ENCODE data around the gene KRTAP1-1. TPM values are rescaled to one million over a fixed set of nuclear protein-coding genes. Genes with fewer than 3 reads are reported as not detected.

The KRTAP1-1 gene
- total RNA-seq, 1 experiment from 2014 or later, result not detected

- BruUV-seq (replicated peaks), result no TSS peak
- Histone ChIP-seq H4K20me1 (ENCODE audit: insufficient read depth) (no peaks in the 10 kb centered on the region), H3K79me2 (ENCODE audit: insufficient read depth, low read length) (no peaks in the 10 kb centered on the region), H3K9me2 (ENCODE audit: insufficient read depth) (no peaks in the 10 kb centered on the region; the same call in 1 of the 2 replicates), H3K27ac (ENCODE audit: low read depth, low read length) (no peak overlapping the region), H3K27me3 (ENCODE audit: insufficient read depth, low read length) (no peaks in the 10 kb centered on the region), H3K4me3 (replicated peaks in 1 of 2; ENCODE audit: low read depth in 1 of 2, low read length in 2 of 2) (no peak overlapping the region), H3K36me3 (ENCODE audit: control insufficient read depth in 1 of 2, insufficient read depth in 2 of 2, low read length in 2 of 2) (no peaks in the 10 kb centered on the region), H3K4me2 (ENCODE audit: low read length) (peak overlapping the region; percentile 22; the same call in 1 of the 2 replicates), H3K4me1 (ENCODE audit: control insufficient read depth in 1 of 2, insufficient read depth in 2 of 2, low read length in 2 of 2) (peaks cover 5 to 19% of the 10 kb centered on the region in 2 experiments; a peak in 3 of 4 replicates), H3K9ac (ENCODE audit: low read length) (no peak overlapping the region), H3K9me3 (ENCODE audit: control insufficient read depth in 1 of 2, insufficient read depth in 1 of 2, low read depth in 1 of 2, low read length in 2 of 2) (peaks cover 0 to 4% of the 10 kb centered on the region in 2 experiments; a peak in 1 of 4 replicates), H2AFZ (ENCODE audit: low read depth, low read length, poor library complexity, severe bottlenecking) (peak overlapping the region; percentile 64)
- no peak for DNase-seq (ENCODE audit: low read depth, low spot score)
- intact Hi-C loops (cut with micrococcal nuclease), result no loop called here
- no peak for ATAC-seq
- ChIA-PET CTCF (no interaction called here), POLR2A (interaction anchor here (0.8 kb wide), 1 partner anchor 40 kb away, joined by 3 read pairs; no protein-coding TSS in a partner anchor), RAD21 (ENCODE audit: low non-redundant PET in 1 of 2, low total read pairs in 2 of 2, uncharacterized antibody in 2 of 2, unreplicated experiment in 2 of 2) (no interaction called here)
- TF ChIP-seq POLR2AphosphoS5 (IDR thresholded peaks at IDR 0.05; ENCODE audit: low read depth, low read length) (no peak), REST (IDR thresholded peaks at IDR 0.05; ENCODE audit: low read depth) (no peak), ZNF274 (IDR thresholded peaks at IDR 0.05; ENCODE audit: low read depth, low read length) (no peak), JUND (IDR thresholded peaks at IDR 0.05) (peak; percentile 57), EGR1 (IDR thresholded peaks at IDR 0.05; ENCODE audit: low read depth) (no peak), ATF3 (IDR thresholded peaks at IDR 0.05) (no peak), YY1 (IDR thresholded peaks at IDR 0.05; ENCODE audit: extremely low read depth, insufficient replicate concordance, low read depth, low read length) (no peak), SIN3A (IDR thresholded peaks at IDR 0.05; ENCODE audit: low read depth) (no peak), RAD21 (IDR thresholded peaks at IDR 0.05; ENCODE audit: low read depth) (no peak), FOSL1 (IDR thresholded peaks at IDR 0.05; ENCODE audit: low read depth) (peak; percentile 46; the same call in 1 of the 2 replicates), POLR2A (IDR thresholded peaks at IDR 0.05; ENCODE audit: borderline replicate concordance, extremely low read depth, insufficient read depth, insufficient read length) (no peak), ELF1 (IDR thresholded peaks at IDR 0.05; ENCODE audit: borderline replicate concordance, low read depth) (no peak), CEBPB (IDR thresholded peaks at IDR 0.05; ENCODE audit: low read depth) (no peak), TCF7L2 (IDR thresholded peaks at IDR 0.05; ENCODE audit: borderline replicate concordance, extremely low read depth, insufficient read depth, insufficient read length) (no peak), CBX3 (IDR thresholded peaks at IDR 0.05; ENCODE audit: low read depth) (no peak), EZH2phosphoT487 (IDR thresholded peaks at IDR 0.05; ENCODE audit: borderline replicate concordance) (no peak), MAX (IDR thresholded peaks at IDR 0.05) (no peak), SRF (IDR thresholded peaks at IDR 0.05; ENCODE audit: low read depth) (peak; percentile 62; the same call in 1 of the 2 replicates), CTCF (IDR thresholded peaks at IDR 0.05 in 2 of 3, conservative IDR thresholded peaks at IDR 0.05 in 1 of 3; ENCODE audit: borderline replicate concordance in 1 of 3, insufficient read depth in 1 of 3, low read depth in 2 of 3, low read length in 2 of 3) (no peak), SP1 (IDR thresholded peaks at IDR 0.05; ENCODE audit: low read depth) (peak; percentile 28; the same call in 1 of the 2 replicates), ZBTB33 (IDR thresholded peaks at IDR 0.05; ENCODE audit: extremely low read depth, insufficient replicate concordance, low read length) (no peak), ZFX (IDR thresholded peaks at IDR 0.05) (no peak)
Observed at GRCh38 chr17:40996829-40997228, 44.4 kb downstream of the KRTAP1-1 start.

Data from HCT116 (cell line).